Activated CD8-positive, alpha-beta memory T cell treated with anti-CD3 and anti-CD28 coated beads, Interleukin-2, amount 10 ng/mL, durations not matched to agents 7 days and 5 days (primary cell): ENCODE measurements around the gene RHOA. TPM values are rescaled to one million over a fixed set of nuclear protein-coding genes. Genes with fewer than 3 reads are reported as not detected.
"Not testable (repeated sequence)": the region's sequence is repeated elsewhere in the genome, so short reads cannot be mapped to it uniquely, and the experiment has no call there.

Experiments
- ATAC-seq: fragments of 150-1000 bp; cut with Tn5 transposase; one replicate; pipeline ENCODE4 v1.10.0; 2021; ENCODE audit warnings: moderate library complexity
- CTCF ChIA-PET: fragments of 350-600 bp; sonication (Branson Sonifier 250); formaldehyde crosslinking; loops from one replicate; lab custom pipeline; 2021; ENCODE audit warnings: antibody characterized with exemption; lab: Charles Lee
- DNase-seq: peaks from one replicate; pipeline ENCODE4 v3.0.0-alpha.2; 2020
- H3K27ac Mint-ChIP-seq: one replicate; pipeline ENCODE4 v1.8.0; 2021; ENCODE audit warnings: mild to moderate bottlenecking, mixed read lengths
- H3K27me3 Mint-ChIP-seq: one replicate; pipeline ENCODE4 v1.8.0; 2021; ENCODE audit warnings: mixed read lengths
- H3K36me3 Mint-ChIP-seq: one replicate; pipeline ENCODE4 v1.8.0; 2021; ENCODE audit warnings: mild to moderate bottlenecking, mixed read lengths
- H3K4me1 Mint-ChIP-seq: one replicate; pipeline ENCODE4 v1.8.0; 2021; ENCODE audit warnings: mixed read lengths
- H3K4me3 Mint-ChIP-seq: one replicate; pipeline ENCODE4 v1.8.0; 2021; ENCODE audit warnings: mild to moderate bottlenecking, moderate library complexity, mixed read lengths
- H3K9me3 Mint-ChIP-seq: one replicate; pipeline ENCODE4 v1.8.0; 2022; ENCODE audit warnings: low read depth, mixed read lengths
- total RNA-seq, 2 experiments: library from RNA; stranded (reverse); gene quantifications; one replicate each; pipeline ENCODE4 v1.2.3, GENCODE V29; 2021

RHOA gene
- total RNA-seq, 2 experiments from 2014 or later = 439 to 539 TPM

DNA sequence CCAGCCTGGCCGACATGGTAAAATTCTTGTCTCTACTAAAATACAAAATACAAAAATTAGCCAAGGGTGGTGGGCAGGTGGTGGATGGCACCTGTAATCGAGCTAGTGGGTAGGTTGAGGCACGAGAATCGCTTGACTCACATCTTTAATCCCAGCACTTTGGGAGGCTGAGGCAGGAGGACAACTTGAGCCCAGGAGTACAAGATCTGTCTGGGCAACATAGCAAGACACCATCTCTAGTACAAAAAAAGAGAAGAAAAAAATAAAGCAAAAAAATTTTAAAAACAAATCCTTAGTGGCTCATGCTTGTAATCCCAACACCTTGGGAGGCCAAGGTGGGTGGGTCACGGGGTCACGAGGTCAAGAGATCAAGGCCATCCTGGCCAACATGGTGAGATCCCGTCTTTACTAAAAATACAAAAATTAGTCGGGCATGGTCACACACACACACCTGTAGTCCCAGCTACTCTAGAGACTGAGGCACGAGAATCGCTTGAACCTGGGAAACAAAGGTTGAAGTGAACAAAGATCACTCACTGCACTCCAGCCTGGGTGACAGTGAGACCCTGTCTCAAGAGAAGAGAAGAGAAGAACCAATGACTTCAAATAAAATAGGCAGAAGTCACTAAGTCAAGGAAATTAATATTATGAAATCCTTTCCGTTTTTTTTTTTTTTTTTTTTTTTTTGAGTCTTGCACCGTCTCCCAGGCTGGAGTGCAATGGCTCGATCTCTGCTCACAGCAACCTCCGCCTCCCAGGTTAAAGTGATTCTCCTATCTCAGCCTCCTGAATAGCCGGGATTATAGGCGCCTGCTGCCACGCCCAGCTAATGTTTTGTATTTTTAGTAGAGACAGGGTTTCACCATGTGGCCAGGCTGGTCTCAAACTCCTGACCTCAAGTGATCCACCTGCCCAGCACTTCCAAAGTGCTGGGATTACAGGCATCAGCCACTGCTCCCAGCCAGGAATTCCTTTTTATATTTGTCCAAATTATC lies 4.9 kb downstream of the RHOA start:
- Mint-ChIP-seq H3K4me1 (peaks cover 44% of the 10 kb centered on the region), H3K9me3 (no peaks in the 10 kb centered on the region)

DNA sequence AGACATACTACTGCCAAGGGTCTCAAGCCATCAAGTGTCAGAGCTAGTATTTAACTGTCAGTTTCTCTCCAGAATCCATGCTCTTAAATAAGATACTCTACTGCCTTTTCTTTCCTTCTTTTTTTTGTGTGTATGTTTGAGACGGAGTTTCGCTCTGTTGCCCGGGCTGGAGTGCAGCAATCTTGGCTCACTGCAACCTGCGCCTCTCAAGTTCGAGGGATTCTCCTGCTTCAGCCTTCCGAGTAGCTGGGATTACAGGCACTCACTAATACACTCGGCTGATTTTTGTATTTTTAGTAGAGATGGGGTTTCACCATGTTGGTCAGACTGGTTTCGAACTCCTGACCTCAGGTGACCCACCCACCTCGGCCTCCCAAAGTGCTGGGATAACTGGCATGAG lies 6.2 kb downstream of the RHOA start:
- peaks cover 43% of the 10 kb centered on the region for H3K36me3 Mint-ChIP-seq
- not testable (repeated sequence) for ATAC-seq, H3K9me3 Mint-ChIP-seq, DNase-seq, H3K4me3 Mint-ChIP-seq, H3K27me3 Mint-ChIP-seq
- CTCF ChIA-PET = interaction anchor here (1.2 kb wide), 1 partner anchor 44 kb away, joined by 3 read pairs; no protein-coding TSS in a partner anchor
- H3K4me1 Mint-ChIP-seq = peaks cover 52% of the 10 kb centered on the region
- H3K27ac Mint-ChIP-seq = peak overlapping the region; percentile 48

More for the DNA sequence above, 4.9 kb downstream of the RHOA start:
- no peak for DNase-seq
- ATAC-seq = no peak
- H3K4me3 Mint-ChIP-seq = no peak overlapping the region
- H3K27ac Mint-ChIP-seq = peak overlapping the region; percentile 60
- CTCF ChIA-PET = interaction anchor here (0.6 to 0.9 kb wide), 4 partner anchors 42 to 70 kb away, joined by 3 read pairs; partner anchors contain the start of gene USP4
- H3K27me3 Mint-ChIP-seq = no peaks in the 10 kb centered on the region
- peaks cover 40% of the 10 kb centered on the region for H3K36me3 Mint-ChIP-seq

DNA sequence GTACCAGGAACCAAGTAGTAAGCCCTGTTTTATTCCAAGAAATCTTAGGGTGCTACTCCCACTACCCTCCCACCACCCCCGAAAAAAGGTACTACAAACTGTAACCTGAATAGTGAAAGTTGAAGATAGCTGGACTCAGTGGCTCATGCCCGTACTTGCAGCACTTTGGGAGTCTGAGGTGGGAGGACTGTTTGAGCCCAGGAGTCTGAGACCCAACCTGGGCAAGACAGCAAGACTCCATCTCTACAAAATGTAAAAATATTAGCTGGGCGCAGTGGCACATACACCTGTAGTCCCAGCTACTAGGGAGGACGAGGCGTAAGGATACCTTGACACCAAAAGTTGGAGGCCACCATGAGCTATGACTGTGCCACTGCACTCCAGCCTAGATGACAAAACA lies 7.9 kb downstream of the RHOA start:
- CTCF ChIA-PET = interaction anchor here (0.5 to 1.4 kb wide), 2 partner anchors 43 to 62 kb away, joined by 3 to 4 read pairs; no protein-coding TSS in a partner anchor
- no peak for DNase-seq
- Mint-ChIP-seq H3K36me3 (peaks cover 42% of the 10 kb centered on the region), H3K27me3 (no peaks in the 10 kb centered on the region), H3K27ac (no peak overlapping the region), H3K9me3 (no peaks in the 10 kb centered on the region), H3K4me3 (no peak overlapping the region), H3K4me1 (peaks cover 55% of the 10 kb centered on the region)
- ATAC-seq = no peak

DNA sequence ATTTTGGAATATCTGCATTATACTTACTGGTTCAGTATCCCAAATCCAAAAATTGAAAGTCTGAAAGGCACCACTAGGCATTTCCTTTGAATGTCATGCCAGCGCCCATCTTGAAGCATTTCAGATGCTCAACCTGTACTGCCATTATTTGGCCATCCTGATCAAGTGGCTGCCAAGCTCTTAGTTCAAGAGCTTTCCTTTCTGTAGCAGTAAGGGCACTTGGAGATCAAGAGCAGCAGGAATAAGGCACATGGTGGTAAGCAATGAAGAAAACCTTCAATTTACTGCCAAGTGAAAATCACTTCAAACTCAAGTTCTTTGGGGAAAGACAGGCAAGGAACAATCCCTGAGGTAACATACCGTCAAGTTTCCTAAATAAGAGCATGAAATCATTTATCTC lies 10.0 kb downstream of the RHOA start:
- ATAC-seq = no peak
- H3K4me1 Mint-ChIP-seq = peaks cover 52% of the 10 kb centered on the region

DNA sequence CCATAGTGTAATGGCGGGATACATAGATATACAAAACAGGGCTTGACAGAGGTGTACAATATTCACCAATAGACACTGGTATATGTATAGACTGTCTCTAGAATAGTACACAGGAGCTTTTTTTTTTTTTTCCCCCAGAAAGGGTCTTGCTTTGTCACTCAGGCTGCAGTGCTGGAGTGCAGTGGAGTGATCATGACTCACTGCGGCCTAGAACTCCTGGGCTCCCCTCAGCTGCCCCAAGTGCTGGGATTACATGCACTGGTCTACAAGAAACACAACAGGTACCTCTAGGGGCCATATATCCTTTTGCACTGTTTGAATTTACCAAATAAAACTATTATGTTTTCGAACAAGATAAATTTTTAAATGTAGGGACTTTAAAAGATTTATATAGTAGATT lies 12.3 kb downstream of the RHOA start:
- Mint-ChIP-seq H3K4me3 (no peak overlapping the region), H3K36me3 (peaks cover 53% of the 10 kb centered on the region), H3K4me1 (peaks cover 58% of the 10 kb centered on the region), H3K27ac (no peak overlapping the region), H3K27me3 (no peaks in the 10 kb centered on the region), H3K9me3 (no peaks in the 10 kb centered on the region)
- no peak for DNase-seq
- CTCF ChIA-PET = interaction anchor here (0.8 kb wide), 1 partner anchor 9 kb away, joined by 3 read pairs; no protein-coding TSS in a partner anchor
- peak; percentile 31 for ATAC-seq

More for the DNA sequence above, 10.0 kb downstream of the RHOA start:
- Mint-ChIP-seq H3K27ac (peak overlapping the region; percentile 11), H3K27me3 (no peaks in the 10 kb centered on the region), H3K36me3 (peaks cover 43% of the 10 kb centered on the region), H3K4me3 (no peak overlapping the region), H3K9me3 (no peaks in the 10 kb centered on the region)
- no peak for DNase-seq
- CTCF ChIA-PET = interaction anchor here (1.6 kb wide), 1 partner anchor 61 kb away, joined by 5 read pairs; the partner anchor contains the start of gene USP4

DNA sequence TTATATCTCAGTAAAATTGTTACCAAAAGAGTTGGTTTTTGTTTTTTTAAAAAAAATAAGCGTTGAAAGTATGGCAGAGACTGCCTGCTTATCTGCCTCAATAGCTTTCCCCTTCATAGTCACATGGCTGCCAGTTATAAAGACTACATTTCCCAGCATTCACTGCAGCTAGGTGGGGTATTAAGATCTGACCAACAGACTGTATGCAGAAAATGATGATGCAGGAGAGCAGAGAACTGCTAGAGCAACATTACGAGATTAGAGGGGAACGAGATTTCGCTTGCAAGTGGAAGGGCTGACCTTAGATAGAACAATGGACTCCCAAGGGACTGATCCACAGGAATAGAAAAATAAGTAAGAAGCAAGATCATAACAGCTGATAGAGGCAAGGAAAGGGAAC lies 14.3 kb downstream of the RHOA start:
- CTCF ChIA-PET = no interaction called here
- Mint-ChIP-seq H3K27ac (peak overlapping the region; percentile 30), H3K27me3 (no peaks in the 10 kb centered on the region), H3K36me3 (peaks cover 52% of the 10 kb centered on the region), H3K4me1 (peaks cover 62% of the 10 kb centered on the region), H3K9me3 (no peaks in the 10 kb centered on the region), H3K4me3 (no peak overlapping the region)
- DNase-seq = no peak
- ATAC-seq = peak; percentile 24

DNA sequence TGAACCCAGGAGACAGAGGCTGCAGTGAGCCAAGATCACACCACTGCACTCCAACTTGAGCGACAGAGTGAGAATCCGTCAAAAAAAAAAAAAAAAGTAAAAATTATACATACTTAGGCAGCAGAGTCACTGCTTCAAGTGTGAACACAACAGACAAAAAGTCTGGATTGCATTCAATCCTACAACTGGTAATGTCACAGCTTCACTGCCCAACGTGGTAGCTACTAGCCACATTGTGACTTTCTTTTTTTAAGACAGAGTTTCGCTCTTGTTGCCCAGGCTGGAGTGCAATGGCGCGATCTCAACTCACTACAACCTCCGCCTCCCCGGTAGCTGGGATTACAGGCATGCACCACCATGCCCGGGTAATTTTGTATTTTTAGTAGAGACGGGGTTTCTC lies 20.5 kb downstream of the RHOA start:
- H3K27ac Mint-ChIP-seq, DNase-seq, ATAC-seq, H3K27me3 Mint-ChIP-seq, H3K4me3 Mint-ChIP-seq, H3K9me3 Mint-ChIP-seq: not testable (repeated sequence)
- Mint-ChIP-seq H3K36me3 (peaks cover 39% of the 10 kb centered on the region), H3K4me1 (peaks cover 39% of the 10 kb centered on the region)
- CTCF ChIA-PET = interaction anchor here (1.2 to 1.7 kb wide), 2 partner anchors 51 to 57 kb away, joined by 6 to 7 read pairs; partner anchors contain the start of gene USP4

DNA sequence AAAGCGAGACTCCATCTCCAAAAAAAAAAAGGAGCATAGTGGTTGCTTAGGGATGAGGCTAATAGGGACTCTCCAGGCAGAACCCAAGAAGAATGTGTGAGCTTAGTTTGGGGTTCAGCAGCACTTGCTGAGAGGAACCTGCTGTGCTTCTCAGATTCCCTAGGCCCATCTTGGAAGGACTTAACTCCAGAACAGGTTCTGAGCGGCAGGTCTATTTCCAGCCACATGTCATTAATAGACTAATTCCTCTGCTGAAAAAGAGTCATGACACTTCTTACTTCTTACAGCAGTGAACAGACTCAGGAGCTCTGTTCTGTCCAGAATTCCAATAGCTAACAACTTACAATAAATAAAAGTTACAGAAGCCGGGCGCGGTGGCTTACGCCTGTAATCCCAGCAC lies 22.5 kb downstream of the RHOA start:
- Mint-ChIP-seq H3K27ac (no peak overlapping the region), H3K9me3 (no peaks in the 10 kb centered on the region), H3K4me3 (no peak overlapping the region), H3K4me1 (peaks cover 26% of the 10 kb centered on the region), H3K36me3 (peaks cover 32% of the 10 kb centered on the region), H3K27me3 (no peaks in the 10 kb centered on the region)
- CTCF ChIA-PET = interaction anchor here (1.8 kb wide), 2 partner anchors 49 to 60 kb away, joined by 4 read pairs; no protein-coding TSS in a partner anchor
- DNase-seq (no peak), ATAC-seq (no peak)

DNA sequence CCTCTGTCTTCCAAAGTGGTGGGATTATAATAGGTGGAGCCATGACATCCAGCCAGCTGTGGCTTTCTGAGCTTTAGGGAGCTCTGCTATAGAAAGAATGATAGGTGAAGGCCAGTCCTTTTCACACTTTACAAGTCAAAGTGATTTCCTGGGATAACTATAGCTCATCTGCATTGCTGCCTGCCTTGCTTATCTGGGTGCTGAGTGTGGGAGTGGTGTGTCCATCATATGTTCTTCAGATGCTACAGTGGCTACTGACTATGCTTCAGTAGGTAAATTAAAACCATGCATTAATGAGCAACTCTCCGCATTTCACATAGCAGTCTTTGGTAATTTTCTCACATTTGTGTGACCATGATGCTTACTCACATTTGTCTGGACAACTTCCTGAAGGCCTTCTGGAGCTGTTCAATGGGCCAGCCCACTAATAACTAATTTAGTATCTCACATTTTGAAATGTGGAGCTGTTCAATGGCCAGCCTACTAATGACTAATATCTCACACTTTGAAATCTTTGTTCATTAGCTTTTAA lies 23.4 kb downstream of the RHOA start:
- no peak overlapping the region for H3K27ac Mint-ChIP-seq
- H3K4me1 Mint-ChIP-seq = peaks cover 31% of the 10 kb centered on the region
- H3K36me3 Mint-ChIP-seq = peaks cover 33% of the 10 kb centered on the region
- H3K9me3 Mint-ChIP-seq = no peaks in the 10 kb centered on the region
- H3K4me3 Mint-ChIP-seq = no peak overlapping the region
- no peaks in the 10 kb centered on the region for H3K27me3 Mint-ChIP-seq
- ATAC-seq (no peak), DNase-seq (no peak)
- CTCF ChIA-PET = interaction anchor here (0.9 to 1.8 kb wide), 3 partner anchors 61 to 283 kb away, joined by 3 to 4 read pairs (median 4); no protein-coding TSS in a partner anchor

DNA sequence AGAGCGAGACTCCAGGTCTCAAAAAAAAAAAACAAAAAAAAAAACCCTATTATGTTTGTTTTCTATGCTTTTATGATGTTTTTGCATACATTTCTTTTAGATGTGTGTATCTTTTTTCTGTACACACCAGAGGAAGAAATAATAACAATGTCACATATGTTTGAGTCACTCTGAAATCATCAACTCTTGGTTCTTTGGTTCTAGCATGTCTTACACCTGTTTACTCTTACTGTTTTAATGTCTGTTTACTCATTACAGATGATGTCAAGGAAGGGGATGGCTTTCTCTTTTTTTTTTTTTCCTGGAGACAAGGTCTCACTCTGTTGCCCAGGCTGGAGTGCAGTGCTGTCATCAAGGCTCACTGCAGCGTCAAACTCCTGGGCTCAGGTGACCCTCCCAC lies 24.1 kb downstream of the RHOA start:
- Mint-ChIP-seq H3K27me3 (no peaks in the 10 kb centered on the region), H3K9me3 (no peaks in the 10 kb centered on the region), H3K27ac (no peak overlapping the region), H3K4me3 (no peak overlapping the region), H3K4me1 (peaks cover 29% of the 10 kb centered on the region), H3K36me3 (peaks cover 32% of the 10 kb centered on the region)
- DNase-seq (no peak), ATAC-seq (no peak)
- CTCF ChIA-PET = interaction anchor here (1.2 kb wide), 1 partner anchor 284 kb away, joined by 4 read pairs; no protein-coding TSS in a partner anchor

DNA sequence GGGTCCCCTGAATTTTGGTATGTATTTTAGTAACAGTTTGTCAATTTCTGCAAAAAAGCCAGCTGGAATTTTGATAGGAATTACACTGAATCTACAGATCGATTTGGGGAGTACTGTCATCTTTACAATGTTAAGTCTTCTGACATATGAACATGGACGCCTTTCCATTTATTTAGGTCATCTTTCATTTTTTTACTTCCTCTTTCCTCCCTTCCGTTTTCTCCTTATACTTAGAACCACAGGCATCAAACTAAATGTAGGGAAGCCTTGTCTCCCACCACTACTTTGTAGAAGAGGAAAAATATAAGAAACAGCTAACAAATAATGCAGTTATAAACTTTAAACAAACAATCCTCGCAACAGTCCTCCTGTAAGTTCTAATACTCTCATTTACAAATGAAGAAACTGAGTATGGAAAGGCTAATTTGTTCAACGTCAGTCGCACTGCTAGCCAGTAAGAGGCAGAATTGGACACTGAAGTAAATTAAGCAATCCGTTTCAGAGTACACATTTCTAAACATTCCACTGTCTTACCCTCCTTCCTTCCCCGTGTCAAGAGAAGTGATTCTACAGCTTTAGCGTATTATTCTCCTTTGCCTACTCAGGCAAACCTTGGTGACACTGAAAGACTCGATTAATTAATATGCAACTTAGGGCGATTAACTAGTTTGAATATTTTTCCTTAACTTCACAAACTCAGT lies 25.6 kb downstream of the RHOA start:
- Mint-ChIP-seq H3K36me3 (peaks cover 32% of the 10 kb centered on the region), H3K4me3 (no peak overlapping the region), H3K27ac (no peak overlapping the region), H3K4me1 (peaks cover 27% of the 10 kb centered on the region), H3K27me3 (no peaks in the 10 kb centered on the region), H3K9me3 (no peaks in the 10 kb centered on the region)
- ATAC-seq (no peak), DNase-seq (no peak)
- CTCF ChIA-PET = interaction anchor here (0.6 kb wide), 1 partner anchor 35 kb away, joined by 3 read pairs; no protein-coding TSS in a partner anchor

DNA sequence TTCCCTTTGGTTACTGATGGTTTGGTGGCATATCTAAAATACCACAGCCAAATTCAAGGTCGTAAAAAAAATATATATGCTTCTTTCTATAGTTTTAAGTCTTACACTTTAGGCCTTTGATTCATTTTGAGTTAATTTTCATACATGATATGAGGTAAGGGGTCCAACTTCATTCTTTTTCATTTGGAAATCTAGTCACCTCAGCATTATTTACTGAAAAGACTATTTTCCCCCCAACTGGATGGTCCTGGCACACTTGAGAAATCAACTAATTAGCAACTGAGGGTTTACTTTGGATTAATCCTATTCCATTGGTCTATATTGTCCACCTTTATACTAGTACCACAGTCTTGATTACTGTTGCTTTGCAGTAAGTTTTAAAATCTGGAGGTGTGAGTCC lies 26.2 kb downstream of the RHOA start:
- CTCF ChIA-PET = no interaction called here
- Mint-ChIP-seq H3K36me3 (peaks cover 32% of the 10 kb centered on the region), H3K27me3 (no peaks in the 10 kb centered on the region), H3K4me1 (peaks cover 27% of the 10 kb centered on the region), H3K9me3 (no peaks in the 10 kb centered on the region), H3K4me3 (no peak overlapping the region), H3K27ac (peak overlapping the region; percentile 32)
- no peak for DNase-seq
- ATAC-seq = no peak

DNA sequence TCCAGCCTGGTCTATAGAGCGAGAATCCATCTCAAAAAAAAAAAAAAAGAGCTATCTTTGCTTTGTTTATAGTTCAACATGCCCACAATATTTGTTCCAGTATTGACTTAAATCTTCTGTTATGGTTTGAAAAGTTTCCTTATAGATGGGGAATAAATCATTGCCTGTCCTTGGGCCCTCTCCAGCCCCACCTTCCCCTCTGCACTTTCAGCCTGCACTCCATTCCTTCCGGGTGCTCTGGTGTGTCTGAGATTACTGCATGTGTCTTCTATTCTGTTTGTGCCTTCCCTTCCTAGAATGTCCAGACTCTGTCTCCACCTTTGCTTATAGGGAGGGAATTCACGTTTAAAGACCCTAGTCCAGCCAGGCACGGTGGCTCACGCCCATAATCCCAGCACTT lies 28.4 kb downstream of the RHOA start:
- peaks cover 39% of the 10 kb centered on the region for H3K36me3 Mint-ChIP-seq
- H3K9me3 Mint-ChIP-seq = peaks cover 2% of the 10 kb centered on the region
- CTCF ChIA-PET = no interaction called here
- no peak overlapping the region for H3K27ac Mint-ChIP-seq
- no peak for ATAC-seq
- H3K27me3 Mint-ChIP-seq = no peaks in the 10 kb centered on the region
- no peak overlapping the region for H3K4me3 Mint-ChIP-seq
- DNase-seq = no peak
- H3K4me1 Mint-ChIP-seq = peaks cover 33% of the 10 kb centered on the region
